IPS DF 4.7 (cell line): ENCODE measurements around the gene CDYL2.
"Not testable (repeated sequence)": the region's sequence is repeated elsewhere in the genome, so short reads cannot be mapped to it uniquely, and the experiment has no call there.

Source experiments
- DNase-seq: peaks from one replicate; pipeline ENCODE4 v3.0.0-alpha.2; 2013; ENCODE audit warnings: low spot score; ENCODE audit errors: extremely low read depth

Gene CDYL2

GRCh38 chr16:80672379-80672778 is 132.0 kb downstream of the CDYL2 start:
- DNase-seq: no peak

- no peak for DNase-seq
These were observed 133.0 kb downstream of the CDYL2 start for GRCh38 chr16:80671281-80671849.

GRCh38 chr16:80670170-80670865 is 134.1 kb downstream of the CDYL2 start:
- no peak for DNase-seq

- no peak for DNase-seq
These were observed 134.7 kb downstream of the CDYL2 start for GRCh38 chr16:80669673-80670072.

- no peak for DNase-seq
These were observed 136.5 kb downstream of the CDYL2 start for GRCh38 chr16:80667925-80668324.

GRCh38 chr16:80667251-80667560 is 137.2 kb downstream of the CDYL2 start:
- no peak for DNase-seq

- DNase-seq: no peak
These were observed 137.8 kb downstream of the CDYL2 start for GRCh38 chr16:80666378-80667250.

- DNase-seq: no peak
These were observed 139.0 kb downstream of the CDYL2 start for GRCh38 chr16:80665356-80665755.

- DNase-seq: no peak
These were observed 139.6 kb downstream of the CDYL2 start for GRCh38 chr16:80664786-80665185.

- DNase-seq: no peak
These were observed 140.2 kb downstream of the CDYL2 start for GRCh38 chr16:80664226-80664625.

GRCh38 chr16:80663078-80663477 is 141.3 kb downstream of the CDYL2 start:
- DNase-seq: no peak

GRCh38 chr16:80659865-80660264 is 144.5 kb downstream of the CDYL2 start:
- no peak for DNase-seq

GRCh38 chr16:80656711-80657150 is 147.7 kb downstream of the CDYL2 start:
- no peak for DNase-seq

GRCh38 chr16:80656161-80656560 is 148.2 kb downstream of the CDYL2 start:
- no peak for DNase-seq

GRCh38 chr16:80655751-80656150 is 148.6 kb downstream of the CDYL2 start:
- no peak for DNase-seq

GRCh38 chr16:80654094-80654862 is 150.1 kb downstream of the CDYL2 start:
- DNase-seq: no peak

- DNase-seq: no peak
These were observed 152.0 kb downstream of the CDYL2 start for GRCh38 chr16:80652441-80652840.

GRCh38 chr16:80650281-80650680 is 154.1 kb downstream of the CDYL2 start:
- DNase-seq: not testable (repeated sequence)

- DNase-seq: no peak
These were observed 164.1 kb downstream of the CDYL2 start for GRCh38 chr16:80640316-80640715.

GRCh38 chr16:80639636-80640035 is 164.8 kb downstream of the CDYL2 start:
- no peak for DNase-seq

- DNase-seq: no peak
These were observed 166.8 kb downstream of the CDYL2 start for GRCh38 chr16:80637621-80638020.

- no peak for DNase-seq
These were observed 172.8 kb downstream of the CDYL2 start for GRCh38 chr16:80631581-80631980.
